ENCODE results near the gene NLGN1.

DNA sequence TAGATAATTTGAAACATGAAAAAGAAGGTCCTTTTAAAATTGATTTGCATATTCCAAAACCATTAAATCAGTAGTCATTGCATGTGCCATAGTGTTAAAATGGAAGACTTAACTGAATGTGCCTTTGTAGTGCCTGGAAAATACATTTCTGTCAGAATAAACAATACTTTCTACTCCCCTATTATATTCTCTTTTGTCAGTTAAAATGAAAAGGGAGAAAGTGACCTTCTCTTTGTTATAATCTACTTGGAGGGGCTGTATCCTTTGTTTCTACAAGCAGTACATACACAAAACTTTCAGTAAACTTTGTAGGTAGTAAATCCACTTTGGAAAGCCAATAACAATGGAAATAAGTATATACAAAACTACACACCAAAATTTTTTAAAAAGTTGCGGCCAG lies 189.5 kb downstream of the NLGN1 start:
- TF ChIP-seq, protein P1, sequence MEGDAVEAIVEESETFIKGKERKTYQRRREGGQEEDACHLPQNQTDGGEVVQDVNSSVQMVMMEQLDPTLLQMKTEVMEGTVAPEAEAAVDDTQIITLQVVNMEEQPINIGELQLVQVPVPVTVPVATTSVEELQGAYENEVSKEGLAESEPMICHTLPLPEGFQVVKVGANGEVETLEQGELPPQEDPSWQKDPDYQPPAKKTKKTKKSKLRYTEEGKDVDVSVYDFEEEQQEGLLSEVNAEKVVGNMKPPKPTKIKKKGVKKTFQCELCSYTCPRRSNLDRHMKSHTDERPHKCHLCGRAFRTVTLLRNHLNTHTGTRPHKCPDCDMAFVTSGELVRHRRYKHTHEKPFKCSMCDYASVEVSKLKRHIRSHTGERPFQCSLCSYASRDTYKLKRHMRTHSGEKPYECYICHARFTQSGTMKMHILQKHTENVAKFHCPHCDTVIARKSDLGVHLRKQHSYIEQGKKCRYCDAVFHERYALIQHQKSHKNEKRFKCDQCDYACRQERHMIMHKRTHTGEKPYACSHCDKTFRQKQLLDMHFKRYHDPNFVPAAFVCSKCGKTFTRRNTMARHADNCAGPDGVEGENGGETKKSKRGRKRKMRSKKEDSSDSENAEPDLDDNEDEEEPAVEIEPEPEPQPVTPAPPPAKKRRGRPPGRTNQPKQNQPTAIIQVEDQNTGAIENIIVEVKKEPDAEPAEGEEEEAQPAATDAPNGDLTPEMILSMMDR (IDR thresholded peaks at IDR 0.05 in 2 of 3, conservative IDR thresholded peaks at IDR 0.05 in 1 of 3; ENCODE audit: borderline replicate concordance in 1 of 3, insufficient read depth in 1 of 3, low read depth in 2 of 3, low read length in 2 of 3), result no peak
- TF ChIP-seq YY1 (IDR thresholded peaks at IDR 0.05; ENCODE audit: extremely low read depth, insufficient replicate concordance, low read depth, low read length) (no peak), POLR2AphosphoS5 (IDR thresholded peaks at IDR 0.05; ENCODE audit: low read depth, low read length) (no peak)
- TF ChIP-seq, protein P2, sequence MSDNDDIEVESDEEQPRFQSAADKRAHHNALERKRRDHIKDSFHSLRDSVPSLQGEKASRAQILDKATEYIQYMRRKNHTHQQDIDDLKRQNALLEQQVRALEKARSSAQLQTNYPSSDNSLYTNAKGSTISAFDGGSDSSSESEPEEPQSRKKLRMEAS (IDR thresholded peaks at IDR 0.05), result no peak
